Spleen (tissue), 7 donors: ENCODE data around the gene HELZ2.

Experiments used
- POLR2A ChIP-seq, 3 donors: fragments of 450-650 bp; IDR thresholded peaks; one replicate each; pipeline ENCODE4 v1.5.1; 2017; ENCODE audit warnings: antibody characterized with exemption in 3 of 3, mild to moderate bottlenecking in 1 of 3
- TF ChIP-seq, protein P1 (sequence below), 11 experiments: fragments of 200-600 bp in 7 of 11; fragments of 450-650 bp in 4 of 11; sonication (generic) in 4 of 11; IDR thresholded peaks in 8 of 11; conservative IDR thresholded peaks in 3 of 11; 1 replicate in 7 of 11; 2 replicates in 4 of 11; pipeline versions ENCODE4 v1.4.0 to v1.8.0; 2016 to 2021; ENCODE audit warnings: antibody characterized with exemption in 11 of 11, inconsistent platforms in 4 of 11, mild to moderate bottlenecking in 1 of 11
- donor health status: DM: no; HTN: no; CAD: no; lungs with moderate emphysema.
- donor health status: DM: no; HTN: no; CAD: no.
- donor health status: DM: no; HTN: no; CAD: no.

DNA sequence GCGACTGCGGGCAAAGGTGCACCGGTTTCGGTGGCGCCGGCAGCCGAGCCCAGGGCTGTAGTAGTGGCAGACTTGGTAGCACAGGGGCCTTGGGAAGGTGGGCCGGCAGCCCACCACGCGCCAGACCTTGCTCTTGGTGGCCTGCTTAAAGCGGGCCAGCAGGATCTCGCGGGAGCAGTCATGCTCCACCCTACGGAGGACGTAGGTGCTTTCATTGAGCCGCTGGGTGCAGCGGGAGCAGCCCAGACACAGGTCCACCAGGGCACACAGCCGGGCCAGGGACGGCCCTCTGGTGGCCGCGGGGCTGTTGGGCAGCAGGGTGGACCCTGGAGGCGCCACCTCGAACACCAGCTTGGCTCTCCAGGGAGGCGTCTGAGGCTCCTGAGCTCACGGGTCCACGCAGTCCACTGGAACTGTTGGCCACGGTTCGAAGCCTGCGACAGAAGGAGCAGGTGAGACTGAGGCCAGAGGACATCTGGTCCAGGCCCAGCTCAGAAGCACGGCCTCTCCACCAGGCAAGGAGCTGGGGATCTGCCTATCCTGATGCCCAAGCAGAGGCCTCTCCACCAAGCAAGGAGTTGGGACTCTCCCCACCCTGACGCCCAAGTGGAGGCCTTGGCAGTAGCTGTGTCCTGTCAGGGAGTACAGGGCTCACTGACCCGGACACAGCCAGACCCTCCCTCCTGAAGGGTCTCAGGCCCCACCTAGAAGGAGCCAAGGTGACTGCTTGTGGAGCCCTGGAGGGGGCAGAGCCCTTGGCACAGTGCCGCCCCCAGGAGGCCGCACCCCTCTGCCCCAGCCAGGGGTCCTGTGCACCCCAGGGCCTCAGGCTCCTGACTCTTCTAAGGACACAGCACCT is 1.0 kb downstream of the HELZ2 start:
- TF ChIP-seq, protein P1, sequence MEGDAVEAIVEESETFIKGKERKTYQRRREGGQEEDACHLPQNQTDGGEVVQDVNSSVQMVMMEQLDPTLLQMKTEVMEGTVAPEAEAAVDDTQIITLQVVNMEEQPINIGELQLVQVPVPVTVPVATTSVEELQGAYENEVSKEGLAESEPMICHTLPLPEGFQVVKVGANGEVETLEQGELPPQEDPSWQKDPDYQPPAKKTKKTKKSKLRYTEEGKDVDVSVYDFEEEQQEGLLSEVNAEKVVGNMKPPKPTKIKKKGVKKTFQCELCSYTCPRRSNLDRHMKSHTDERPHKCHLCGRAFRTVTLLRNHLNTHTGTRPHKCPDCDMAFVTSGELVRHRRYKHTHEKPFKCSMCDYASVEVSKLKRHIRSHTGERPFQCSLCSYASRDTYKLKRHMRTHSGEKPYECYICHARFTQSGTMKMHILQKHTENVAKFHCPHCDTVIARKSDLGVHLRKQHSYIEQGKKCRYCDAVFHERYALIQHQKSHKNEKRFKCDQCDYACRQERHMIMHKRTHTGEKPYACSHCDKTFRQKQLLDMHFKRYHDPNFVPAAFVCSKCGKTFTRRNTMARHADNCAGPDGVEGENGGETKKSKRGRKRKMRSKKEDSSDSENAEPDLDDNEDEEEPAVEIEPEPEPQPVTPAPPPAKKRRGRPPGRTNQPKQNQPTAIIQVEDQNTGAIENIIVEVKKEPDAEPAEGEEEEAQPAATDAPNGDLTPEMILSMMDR (IDR thresholded peaks at IDR 0.05 in 8 of 11, conservative IDR thresholded peaks at IDR 0.05 in 3 of 11) = peak in 2 of 11 experiments; percentile 13 to 17
- no peak for TF ChIP-seq POLR2A (IDR thresholded peaks at IDR 0.05)
